ENCODE measurements around the gene LHX1. TPM values are rescaled to one million over a fixed set of nuclear protein-coding genes. Genes with fewer than 3 reads are reported as not detected.

Gene LHX1
- polyA plus RNA-seq, 1 donor (not counting 4 experiments of a cell fraction or from before 2014, with no cell fraction given), result 0.35 TPM

- peaks cover 6% of the 10 kb centered on the region for H3K9me1 ChIP-seq (ENCODE audit: control insufficient read depth, extremely low read depth, insufficient read depth, low read length)
- peak in 1 of 3 experiments; percentile 1 for TF ChIP-seq CTCF (optimal IDR thresholded peaks at IDR 0.05 in 1 of 3, IDR thresholded peaks at IDR 0.05 in 1 of 3, conservative IDR thresholded peaks at IDR 0.05 in 1 of 3; ENCODE audit: extremely low read depth in 1 of 3, insufficient read depth in 2 of 3, low read length in 3 of 3)
- TF ChIP-seq EZH2 (IDR thresholded peaks at IDR 0.05; ENCODE audit: low read length), result no peak
- H3K4me1 ChIP-seq (ENCODE audit: control insufficient read depth, extremely low read depth, insufficient read depth, low read length), result peaks cover 20% of the 10 kb centered on the region
- H3K9ac ChIP-seq (ENCODE audit: control insufficient read depth, extremely low read depth, insufficient read depth, low read length), result peak overlapping the region; percentile 94
- peak overlapping the region; percentile 91 to 98 (median 95) for H3K4me3 ChIP-seq (ENCODE audit: control insufficient read depth in 2 of 3, extremely low read depth in 1 of 3, insufficient read depth in 2 of 3, low read depth in 1 of 3, low read length in 3 of 3)
- peak overlapping the region; percentile 94 for H2AFZ ChIP-seq (ENCODE audit: control insufficient read depth, low read length)
- DNase-seq (ENCODE audit: low read depth, low spot score) (no peak), FAIRE-seq (no peak)
- H3K4me2 ChIP-seq (ENCODE audit: control insufficient read depth, extremely low read depth, insufficient read depth, low read depth, low read length), result peak overlapping the region; percentile 97
- peaks cover 32% of the 10 kb centered on the region for H3K27me3 ChIP-seq (ENCODE audit: control insufficient read depth, extremely low read depth, insufficient read depth, low read length)
- peaks cover 3% of the 10 kb centered on the region for H4K20me1 ChIP-seq (ENCODE audit: control insufficient read depth, extremely low read depth, insufficient read depth, low read length)
- dilution Hi-C loops (cut with MboI; ENCODE audit: extremely low pct_ligation_motif_present, low sequenced_read_pairs), result no loop called here
- peaks cover 7 to 20% of the 10 kb centered on the region in 2 experiments for H3K36me3 ChIP-seq (ENCODE audit: control insufficient read depth in 2 of 2, extremely low read depth in 1 of 2, insufficient read depth in 2 of 2, low read length in 2 of 2)
- no peaks in the 10 kb centered on the region for H3K9me3 ChIP-seq (ENCODE audit: control insufficient read depth, low read depth, low read length)
- H3K79me2 ChIP-seq (ENCODE audit: control insufficient read depth, insufficient read depth, low read length), result peaks cover 40% of the 10 kb centered on the region
- peak overlapping the region; percentile 85 for H3K27ac ChIP-seq (ENCODE audit: control insufficient read depth, insufficient read depth, low read length)
These were observed 12.2 kb downstream of the LHX1 start for GRCh38 chr17:36949461-36949927.

DNA sequence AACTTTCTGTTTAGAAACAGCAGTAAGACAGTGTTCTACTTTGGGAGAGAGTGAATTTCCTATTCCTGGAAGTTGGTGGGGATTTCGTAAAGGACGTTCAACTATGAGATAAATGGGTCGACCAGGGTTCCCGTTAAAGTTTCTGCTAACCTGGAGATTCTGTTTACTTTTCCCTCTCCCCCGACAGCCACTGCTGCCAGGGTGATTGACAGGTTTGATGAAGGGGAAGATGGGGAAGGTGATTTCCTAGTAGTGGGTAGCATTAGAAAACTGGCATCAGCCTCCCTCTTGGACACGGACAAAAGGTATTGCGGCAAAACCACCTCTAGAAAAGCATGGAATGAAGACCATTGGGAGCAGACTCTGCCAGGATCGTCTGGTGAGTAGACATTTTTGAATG is 12.8 kb downstream of the LHX1 start:
- H3K4me2 ChIP-seq (ENCODE audit: control insufficient read depth, extremely low read depth, insufficient read depth, low read depth, low read length), result peak overlapping the region; percentile 97
- peak overlapping the region; percentile 94 for H3K9ac ChIP-seq (ENCODE audit: control insufficient read depth, extremely low read depth, insufficient read depth, low read length)
- no peak overlapping the region for H2AFZ ChIP-seq (ENCODE audit: control insufficient read depth, low read length)
- no peak for TF ChIP-seq CTCF (optimal IDR thresholded peaks at IDR 0.05 in 1 of 3, IDR thresholded peaks at IDR 0.05 in 1 of 3, conservative IDR thresholded peaks at IDR 0.05 in 1 of 3; ENCODE audit: extremely low read depth in 1 of 3, insufficient read depth in 2 of 3, low read length in 3 of 3)
- H3K36me3 ChIP-seq (ENCODE audit: control insufficient read depth in 2 of 2, extremely low read depth in 1 of 2, insufficient read depth in 2 of 2, low read length in 2 of 2), result peaks cover 7 to 25% of the 10 kb centered on the region in 2 experiments
- dilution Hi-C loops (cut with MboI; ENCODE audit: extremely low pct_ligation_motif_present, low sequenced_read_pairs), result no loop called here
- FAIRE-seq (no peak), DNase-seq (ENCODE audit: low read depth, low spot score) (no peak)
- no peaks in the 10 kb centered on the region for H3K9me3 ChIP-seq (ENCODE audit: control insufficient read depth, low read depth, low read length)
- peaks cover 3% of the 10 kb centered on the region for H4K20me1 ChIP-seq (ENCODE audit: control insufficient read depth, extremely low read depth, insufficient read depth, low read length)
- H3K27ac ChIP-seq (ENCODE audit: control insufficient read depth, insufficient read depth, low read length), result peak overlapping the region; percentile 85
- peaks cover 28% of the 10 kb centered on the region for H3K27me3 ChIP-seq (ENCODE audit: control insufficient read depth, extremely low read depth, insufficient read depth, low read length)
- H3K4me3 ChIP-seq (ENCODE audit: control insufficient read depth in 2 of 3, extremely low read depth in 1 of 3, insufficient read depth in 2 of 3, low read depth in 1 of 3, low read length in 3 of 3), result peak overlapping the region; percentile 91 to 98 (median 95)
- peaks cover 20% of the 10 kb centered on the region for H3K4me1 ChIP-seq (ENCODE audit: control insufficient read depth, extremely low read depth, insufficient read depth, low read length)
- H3K9me1 ChIP-seq (ENCODE audit: control insufficient read depth, extremely low read depth, insufficient read depth, low read length), result peaks cover 6% of the 10 kb centered on the region
- peaks cover 42% of the 10 kb centered on the region for H3K79me2 ChIP-seq (ENCODE audit: control insufficient read depth, insufficient read depth, low read length)
